ENCODE measurements around the gene NDUFC1. TPM values are rescaled to one million over a fixed set of nuclear protein-coding genes. Genes with fewer than 3 reads are reported as not detected.

The NDUFC1 gene
- total and polyA plus RNA-seq, 2 of the 8 experiments (the other 6 are each of a cell fraction or from before 2014, with no cell fraction given) = 41.9 to 62.0 TPM

DNA sequence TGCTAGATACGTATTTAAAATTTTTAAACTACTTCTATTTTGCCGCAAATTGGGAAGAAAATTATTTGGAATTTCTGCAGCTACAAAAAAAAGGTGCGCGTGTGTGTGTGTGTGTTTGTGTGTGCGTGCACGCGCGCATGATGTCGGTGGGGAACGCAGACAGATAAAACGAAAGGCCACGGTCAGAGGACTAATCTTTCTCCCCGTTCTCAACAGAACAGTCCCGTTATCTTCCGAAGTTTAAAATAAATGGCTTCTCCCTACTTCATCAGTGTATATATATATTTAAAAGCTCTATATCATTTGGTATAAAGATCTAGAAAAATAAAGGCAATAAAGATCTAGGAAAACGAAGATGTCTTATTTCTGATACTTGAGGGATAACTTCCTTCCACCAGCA, 23.8 kb downstream of the NDUFC1 start:
- peak overlapping the region; percentile 85 to 93 for H3K4me2 ChIP-seq (ENCODE audit: insufficient read depth in 1 of 2, low read depth in 2 of 2, low read length in 2 of 2)
- no peak overlapping the region for H3K9ac ChIP-seq (replicated peaks in 1 of 4; ENCODE audit: extremely low read depth in 1 of 4, low read depth in 3 of 4, low read length in 3 of 4)
- H2BK15ac ChIP-seq (ENCODE audit: low read length) = no peak overlapping the region
- no peaks in the 10 kb centered on the region for H3K36me3 ChIP-seq (ENCODE audit: control insufficient read depth in 2 of 4, insufficient read depth in 4 of 4, low read length in 3 of 4)
- no peak overlapping the region for H2AK5ac ChIP-seq (ENCODE audit: low read depth, low read length)
- H3K79me1 ChIP-seq (ENCODE audit: low read depth, low read length) = no peaks in the 10 kb centered on the region
- H3K56ac ChIP-seq (replicated peaks; ENCODE audit: insufficient read length, low read depth, low read length) = no peak overlapping the region
- no peaks in the 10 kb centered on the region for H4K20me1 ChIP-seq (replicated peaks in 1 of 2; ENCODE audit: control insufficient read depth in 1 of 2, insufficient read depth in 2 of 2, low read length in 2 of 2)
- no peak for DNase-seq (ENCODE audit: low read depth in 1 of 2, low spot score in 2 of 2)
- H4K91ac ChIP-seq (replicated peaks; ENCODE audit: insufficient read length, low read length) = no peak overlapping the region
- H3K14ac ChIP-seq (ENCODE audit: insufficient read length) = no peak overlapping the region
- H3K27me3 ChIP-seq (replicated peaks in 1 of 4; ENCODE audit: control insufficient read depth in 3 of 4, extremely low read depth in 1 of 4, insufficient read depth in 3 of 4, low read length in 3 of 4) = peaks cover 5 to 35% (median 25%) of the 10 kb centered on the region in 4 experiments
- H4K8ac ChIP-seq (ENCODE audit: extremely low read depth, insufficient read depth, low read length) = no peak overlapping the region
- POLR2A ChIA-PET (ENCODE audit: partially characterized antibody) = no interaction called here
- H3K23ac ChIP-seq (ENCODE audit: insufficient read length) = no peak overlapping the region
- H4K5ac ChIP-seq (ENCODE audit: insufficient read length, low read depth, low read length) = no peak overlapping the region
- WGBS, 2 experiments (ENCODE audit: extremely low coverage in 1 of 2, insufficient coverage in 1 of 2, insufficient read length in 1 of 2, insufficient replicate concordance in 2 of 2, low coverage in 1 of 2, low lambda C conversion rate in 2 of 2, missing lambda C conversion rate in 1 of 2) = 79% methylated on average over 16 of the region's 16 CpGs; no CpG with 5 or more reads in 1 of the 2 experiments
- H3K18ac ChIP-seq (ENCODE audit: extremely low read depth, low read length) = no peak overlapping the region
- H2BK5ac ChIP-seq (ENCODE audit: low read depth, low read length) = no peak overlapping the region
- peaks cover 2 to 5% (median 4%) of the 10 kb centered on the region in 4 experiments; a peak in 5 of 7 replicates for H3K4me1 ChIP-seq (replicated peaks in 1 of 4; ENCODE audit: control insufficient read depth in 3 of 4, insufficient read depth in 4 of 4, low read length in 3 of 4)
- H2AFZ ChIP-seq (ENCODE audit: low read length) = no peak overlapping the region
- H3K9me3 ChIP-seq (ENCODE audit: insufficient read depth in 2 of 2, low read depth in 1 of 2, low read length in 1 of 2) = no peaks in the 10 kb centered on the region
- no peak for TF ChIP-seq TEAD4 (IDR thresholded peaks at IDR 0.05; ENCODE audit: low read depth, low read length)
- TF ChIP-seq RNF2 (IDR thresholded peaks at IDR 0.05; ENCODE audit: borderline replicate concordance, low read depth, low read length, missing control alignments, poor library complexity, severe bottlenecking) = peak; percentile 62
- FAIRE-seq = no peak
- H3K79me2 ChIP-seq (ENCODE audit: control insufficient read depth in 1 of 2, insufficient read depth in 2 of 2, low read length in 2 of 2) = no peaks in the 10 kb centered on the region
- no peak overlapping the region for H3K4ac ChIP-seq (replicated peaks; ENCODE audit: insufficient read length, low read depth, low read length)
- H2BK120ac ChIP-seq (replicated peaks; ENCODE audit: low read depth, low read length) = no peak overlapping the region
- peak overlapping the region in 2 of 4 experiments; percentile 52 to 65; a peak in 4 of 8 replicates for H3K4me3 ChIP-seq (ENCODE audit: extremely low read depth in 1 of 4, insufficient read depth in 2 of 4, low read depth in 3 of 4, low read length in 4 of 4)
- no peak overlapping the region for H2BK20ac ChIP-seq (ENCODE audit: low read length)
- H2BK12ac ChIP-seq (ENCODE audit: low read depth, low read length) = no peak overlapping the region
- H3K27ac ChIP-seq (ENCODE audit: low read depth, low read length) = no peak overlapping the region
- CTCF ChIA-PET (ENCODE audit: partially characterized antibody) = interaction anchor here (1.0 kb wide), 1 partner anchor 9 kb away, joined by 3 read pairs; no protein-coding TSS in a partner anchor
- H3K23me2 ChIP-seq (ENCODE audit: low read depth, low read length) = peaks cover 9% of the 10 kb centered on the region
